GM12878 (cell line): ENCODE measurements around the gene BEST4. TPM values are rescaled to one million over a fixed set of nuclear protein-coding genes. Genes with fewer than 3 reads are reported as not detected.

Experiments used
- ATAC-seq: fragments of 200-7000 bp; cut with Tn5 transposase; 3 replicates; pipeline ENCODE4 v1.9.1; 2020; ENCODE audit warnings: mild to moderate bottlenecking, moderate library complexity
- BruUV-seq: library from RNA; stranded (reverse); fragments of 400-500 nt; replicated peaks from 2 replicates; lab custom pipeline; 2021; lab: Mats Ljungman, UMichigan
- CTCF ChIA-PET: fragments of 300-600 bp; sonication (Branson Sonifier 250); formaldehyde crosslinking; extraction: SDS; loops from one replicate; lab custom pipeline; 2021; ENCODE audit warnings: inconsistent platforms; lab: Yijun Ruan, JAX
- POLR2A ChIA-PET: fragments of 350-600 bp; formaldehyde crosslinking; extraction: SDS; loops from one replicate; lab custom pipeline; 2021; ENCODE audit warnings: inconsistent platforms; lab: Charles Lee
- RAD21 ChIA-PET: fragments of 300-600 bp; sonication (Branson Sonifier 250); formaldehyde crosslinking; loops from one replicate; lab custom pipeline; 2023; ENCODE audit warnings: antibody characterized with exemption; ENCODE audit not compliant: unreplicated experiment; lab: Charles Lee
- SMC1A ChIA-PET: fragments of 300-600 bp; sonication (Branson Sonifier 250); formaldehyde crosslinking; loops from one replicate; lab custom pipeline; 2023; ENCODE audit not compliant: unreplicated experiment, uncharacterized antibody; lab: Charles Lee
- DNase-seq: peaks from one replicate; pipeline ENCODE4 v3.0.0-alpha.2; 2011; ENCODE audit warnings: low read depth, low spot score
- FAIRE-seq: peaks from 3 replicates; lab custom pipeline; 2011; peaks lifted over from hg19 to GRCh38; lab: Jason Lieb, UNC
- H2AFZ ChIP-seq: 2 replicates; pipeline ENCODE4 v1.6.0; 2011; ENCODE audit warnings: low read depth, low read length, control low read depth; ENCODE audit not compliant: control insufficient read depth
- H3K27ac ChIP-seq: 2 replicates; pipeline ENCODE4 v1.5.1; 2011; ENCODE audit warnings: control low read depth; ENCODE audit not compliant: control insufficient read depth, insufficient read depth
- H3K27me3 ChIP-seq, 2 experiments: replicated peaks in 1 of 2; 2 replicates each; pipeline versions ENCODE4 v1.6.0 to v1.6.1; 2011; ENCODE audit warnings: low read length in 1 of 2; ENCODE audit not compliant: control insufficient read depth in 2 of 2, insufficient read depth in 2 of 2
- H3K36me3 ChIP-seq, 2 experiments: 2 replicates each; pipeline ENCODE4 v1.5.1; 2011; ENCODE audit warnings: low read length in 1 of 2; ENCODE audit not compliant: control insufficient read depth in 2 of 2, insufficient read depth in 2 of 2
- H3K4me1 ChIP-seq: 2 replicates; pipeline ENCODE4 v1.6.1; 2011; ENCODE audit warnings: mild to moderate bottlenecking, low read length, moderate library complexity, mixed read lengths; ENCODE audit not compliant: control insufficient read depth, insufficient read depth
- H3K4me2 ChIP-seq: 2 replicates; pipeline ENCODE4 v1.6.0; 2011; ENCODE audit warnings: control low read depth; ENCODE audit not compliant: control insufficient read depth, insufficient read depth
- H3K4me3 ChIP-seq: fragments of 200-600 bp; sonication (generic); 2 replicates; pipeline ENCODE4 v1.5.1; 2016
- H3K79me2 ChIP-seq: 2 replicates; pipeline ENCODE4 v1.6.0; 2011; ENCODE audit warnings: low read length; ENCODE audit not compliant: control insufficient read depth, insufficient read depth
- H3K9ac ChIP-seq: 2 replicates; pipeline ENCODE4 v1.8.0; 2011; ENCODE audit warnings: low read length, control low read depth, mixed read lengths; ENCODE audit not compliant: control insufficient read depth, insufficient read depth
- H3K9me3 ChIP-seq: replicated peaks from 3 replicates; pipeline ENCODE4 v1.5.1; 2011; ENCODE audit warnings: mild to moderate bottlenecking, low read length; ENCODE audit not compliant: control insufficient read depth, insufficient read depth
- H4K20me1 ChIP-seq: 2 replicates; pipeline ENCODE4 v1.6.0; 2011; ENCODE audit not compliant: control insufficient read depth, insufficient read depth
- CTCF ChIP-seq, 3 experiments: IDR thresholded peaks in 2 of 3; conservative IDR thresholded peaks in 1 of 3; 2 replicates each; pipeline ENCODE4 v1.5.1; 2011; ENCODE audit warnings: low read depth in 3 of 3, low read length in 3 of 3, mild to moderate bottlenecking in 3 of 3, control low read depth in 2 of 3, moderate library complexity in 2 of 3, inconsistent platforms in 1 of 3, mixed read lengths in 1 of 3; ENCODE audit not compliant: control insufficient read depth in 2 of 3, insufficient read depth in 1 of 3; ENCODE audit errors: extremely low read depth in 1 of 3
- E4F1 ChIP-seq: fragments of 450-650 bp; IDR thresholded peaks from 2 replicates; pipeline ENCODE4 v1.6.1; 2018; ENCODE audit warnings: borderline replicate concordance, mild to moderate bottlenecking; ENCODE audit not compliant: partially characterized antibody
- IKZF1 ChIP-seq: fragments of 450-650 bp; conservative IDR thresholded peaks from 2 replicates; pipeline ENCODE4 v1.6.1; 2017; ENCODE audit warnings: antibody characterized with exemption, mild to moderate bottlenecking
- LARP7 ChIP-seq: fragments of 450-650 bp; IDR thresholded peaks from 2 replicates; pipeline ENCODE4 v1.6.1; 2017; ENCODE audit warnings: mild to moderate bottlenecking
- MAX ChIP-seq: IDR thresholded peaks from 2 replicates; pipeline ENCODE4 v1.6.1; 2012; ENCODE audit warnings: low read depth, low read length, improper control_type of control experiment
- MXI1 ChIP-seq: fragments of 150-350 bp; IDR thresholded peaks from 2 replicates; pipeline ENCODE4 v1.6.1; 2011; ENCODE audit warnings: low read depth, mild to moderate bottlenecking, inconsistent platforms, low read length, improper control_type of control experiment
- NFIC ChIP-seq: IDR thresholded peaks from 2 replicates; pipeline ENCODE4 v1.6.1; 2012; ENCODE audit warnings: low read depth, mild to moderate bottlenecking, inconsistent platforms, low read length, moderate library complexity
- NFYA ChIP-seq: IDR thresholded peaks from 2 replicates; pipeline ENCODE4 v1.6.1; 2011; ENCODE audit warnings: low read depth, mild to moderate bottlenecking, low read length, improper control_type of control experiment, borderline replicate concordance
- POLR2A ChIP-seq: IDR thresholded peaks from 2 replicates; pipeline ENCODE4 v1.6.1; 2011; ENCODE audit warnings: low read depth, mild to moderate bottlenecking, low read length
- SMC3 ChIP-seq: IDR thresholded peaks from 2 replicates; pipeline ENCODE4 v1.6.1; 2011; ENCODE audit warnings: low read length, improper control_type of control experiment, borderline replicate concordance
- TCF12 ChIP-seq: IDR thresholded peaks from 2 replicates; pipeline ENCODE4 v1.6.1; 2011; ENCODE audit warnings: low read depth, mild to moderate bottlenecking, low read length
- USF1 ChIP-seq: IDR thresholded peaks from 2 replicates; pipeline ENCODE4 v1.6.1; 2011; ENCODE audit warnings: borderline replicate concordance, low read depth, mild to moderate bottlenecking, moderate library complexity, mixed read lengths, low read length; ENCODE audit not compliant: insufficient read depth; ENCODE audit errors: extremely low read length
- ZNF24 ChIP-seq: fragments of 450-650 bp; IDR thresholded peaks from 2 replicates; pipeline ENCODE4 v1.6.1; 2017; ENCODE audit warnings: antibody characterized with exemption, mild to moderate bottlenecking
- ZNF274 ChIP-seq: IDR thresholded peaks from one replicate; pipeline ENCODE4 v1.8.0; 2011; ENCODE audit not compliant: insufficient read length, insufficient read depth
- ZSCAN29 ChIP-seq: fragments of 450-650 bp; IDR thresholded peaks from 2 replicates; pipeline ENCODE4 v1.6.1; 2017; ENCODE audit warnings: mild to moderate bottlenecking, moderate library complexity
- WGBS: methylation state at CpG from one replicate; pipeline ENCODE4 v1.1.6; 2016; ENCODE audit warnings: low lambda C conversion rate; ENCODE audit not compliant: insufficient replicate concordance, insufficient coverage; ENCODE audit errors: missing lambda C conversion rate; 5-methylcytosine and 5-hydroxymethylcytosine counted together
- in situ Hi-C: fragments of 300-500 bp; cut with MboI; formaldehyde crosslinking; loops from 9 replicates; pipeline ENCODE4 v1.14.3; 2018; ENCODE audit warnings: mixed read lengths
- intact Hi-C: fragments of 100-400 bp; cut with micrococcal nuclease; formaldehyde crosslinking; loops from one replicate; pipeline ENCODE4 v1.14.2; 2022; ENCODE audit not compliant: unreplicated experiment
- polyA plus RNA-seq, 11 experiments: library from polyadenylated mRNA; depleted of rRNA in 4 of 11; unstranded in 6 of 11; stranded (reverse) in 5 of 11; fragments of >200 nt; fragmentation: Nextera tagmentation in 4 of 11; fragmentation: Illumina TruSeq in 1 of 11; extraction: Ambion mirVana in 4 of 11; extraction: Trizol in 1 of 11; gene quantifications; 1 replicate in 1 of 11; 2 replicates in 10 of 11; pipeline versions ENCODE4 v1.2.1 to v1.2.3, GENCODE V29; 2011 to 2016; ENCODE audit warnings: inconsistent platforms in 2 of 11, missing spikeins in 2 of 11, low read depth in 1 of 11
- total RNA-seq, 4 experiments: library from RNA; depleted of rRNA in 3 of 4; stranded (reverse); fragments of >200 nt in 3 of 4; fragmentation: Illumina TruSeq in 1 of 4; extraction: Trizol in 1 of 4; gene quantifications; 2 replicates each; pipeline versions ENCODE4 v1.2.1 to v1.2.3, GENCODE V29; 2013 to 2021

BEST4 gene
- total and polyA plus RNA-seq, 10 of the 15 experiments (the other 5 are each of a cell fraction or from before 2014, with no cell fraction given), result 0.06 to 1.3 (median 0.42) TPM

- ATAC-seq (peak; percentile 70), FAIRE-seq (no peak), DNase-seq (no peak)
- H3K9me3 ChIP-seq, result no peaks in the 10 kb centered on the region
- in situ Hi-C loops (no loop called here), intact Hi-C loops (no loop called here)
- ChIA-PET RAD21 (interaction anchor here (0.7 to 1.4 kb wide), 3 partner anchors 14 to 55 kb away, joined by 4 to 7 read pairs (median 4); partner anchors contain the start of genes PLK3 and RNU5D-1), POLR2A (interaction anchor here (0.7 to 3.0 kb wide), 4 partner anchors 11 to 804 kb away, joined by 3 to 29 read pairs (median 8); partner anchors contain the start of gene RPS8), CTCF (interaction anchor here (0.6 to 5.2 kb wide), 21 partner anchors 10 to 707 kb away, joined by 3 to 40 read pairs (median 4); partner anchors contain the start of genes HECTD3, PLK3, RNU5D-1 and RPS8), SMC1A (interaction anchor here (0.7 to 2.5 kb wide), 5 partner anchors 11 to 514 kb away, joined by 3 to 12 read pairs (median 4); partner anchors contain the start of genes HECTD3, RPS8 and UROD)
- H3K79me2 ChIP-seq, result no peaks in the 10 kb centered on the region; the same call in 1 of the 2 replicates
- no peaks in the 10 kb centered on the region for H3K27me3 ChIP-seq
- H3K9ac ChIP-seq, result peak overlapping the region; percentile 41; the same call in 1 of the 2 replicates
- BruUV-seq, result no TSS peak
- H4K20me1 ChIP-seq, result no peaks in the 10 kb centered on the region; the same call in 1 of the 2 replicates
- H3K4me3 ChIP-seq, result peak overlapping the region; percentile 46; the same call in 1 of the 2 replicates
- H3K4me2 ChIP-seq, result peak overlapping the region; percentile 90
- peaks cover 0 to 8% of the 10 kb centered on the region in 2 experiments; a peak in 2 of 4 replicates for H3K36me3 ChIP-seq
- 3% methylated on average over 49 of the region's 49 CpGs for WGBS
- no peak overlapping the region for H3K27ac ChIP-seq
- H3K4me1 ChIP-seq, result peaks cover 30% of the 10 kb centered on the region
- H2AFZ ChIP-seq, result peak overlapping the region; percentile 95
- TF ChIP-seq MXI1 (peak; percentile 74), MAX (peak; percentile 92), LARP7 (peak; percentile 79), USF1 (peak; percentile 67), ZNF274 (no peak), IKZF1 (peak; percentile 89), ZNF24 (0 out of 2 replicates have a peak, but pooled peaks have one; percentile 4), POLR2A (peak; percentile 76), TCF12 (peak; percentile 74; the same call in 1 of the 2 replicates), E4F1 (no peak), NFYA (no peak), ZSCAN29 (no peak), SMC3 (peak; percentile 63), CTCF (IDR thresholded peaks at IDR 0.05 in 2 of 3, conservative IDR thresholded peaks at IDR 0.05 in 1 of 3; ENCODE audit: control insufficient read depth in 2 of 3, extremely low read depth in 1 of 3, insufficient read depth in 1 of 3, low read depth in 3 of 3, low read length in 3 of 3) (peak; percentile 85 to 100 (median 99)), NFIC (no peak)
These were observed 1.7 kb downstream of the BEST4 start for GRCh38 chr1:44786138-44786840.
